Measurements from ENCODE around the gene PIP5K1C.
"Not testable (repeated sequence)": the region's sequence is repeated elsewhere in the genome, so short reads cannot be mapped to it uniquely, and the experiment has no call there.

- TF ChIP-seq EZH2 (IDR thresholded peaks at IDR 0.05); POLR2AphosphoS5 (IDR thresholded peaks at IDR 0.05; ENCODE audit: borderline replicate concordance, low read depth, low read length): not testable (repeated sequence)
Measured at GRCh38 chr19:3584036-3584802, 116.0 kb downstream of the PIP5K1C start.
